ENCODE measurements around the gene CMYA5.

GRCh38 chr5:79809743-79810142 is 120.1 kb downstream of the CMYA5 start:
- TF ChIP-seq CTCF (conservative IDR thresholded peaks at IDR 0.05) (no peak), EZH2 (IDR thresholded peaks at IDR 0.05; ENCODE audit: low read depth) (no peak)
